Measurements from ENCODE around the gene B3GALT2.

DNA sequence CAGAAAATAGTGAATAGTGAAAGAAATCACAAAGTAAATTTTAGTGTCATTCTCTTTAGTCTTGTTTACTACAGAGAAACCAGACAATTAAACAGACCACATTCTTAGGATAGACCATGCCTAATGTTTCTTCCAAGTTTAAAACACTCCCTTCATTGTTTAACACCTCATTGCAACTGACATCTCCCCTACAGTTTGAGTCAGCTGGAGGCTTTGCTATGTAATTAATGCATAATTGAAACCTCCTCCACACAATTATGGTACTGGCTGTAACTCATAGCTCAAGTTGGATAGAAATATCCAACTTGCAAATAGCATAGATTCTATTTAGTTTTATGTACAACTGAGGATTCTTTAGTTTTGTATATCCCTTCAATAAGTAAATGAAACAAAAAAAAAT lies 35.2 kb upstream of the B3GALT2 start:
- TF ChIP-seq RAD21 (IDR thresholded peaks at IDR 0.05; ENCODE audit: low read depth) (no peak), ZBTB7A (IDR thresholded peaks at IDR 0.05; ENCODE audit: low read depth) (no peak), TAF1 (IDR thresholded peaks at IDR 0.05; ENCODE audit: low read depth) (no peak), CREB1 (IDR thresholded peaks at IDR 0.05; ENCODE audit: low read depth) (no peak), TCF12 (IDR thresholded peaks at IDR 0.05; ENCODE audit: low read depth) (no peak), NFIC (IDR thresholded peaks at IDR 0.05) (no peak)

Data from Ishikawa (cell line).